Measurements from ENCODE around the gene GNAQ.

GNAQ gene

DNA sequence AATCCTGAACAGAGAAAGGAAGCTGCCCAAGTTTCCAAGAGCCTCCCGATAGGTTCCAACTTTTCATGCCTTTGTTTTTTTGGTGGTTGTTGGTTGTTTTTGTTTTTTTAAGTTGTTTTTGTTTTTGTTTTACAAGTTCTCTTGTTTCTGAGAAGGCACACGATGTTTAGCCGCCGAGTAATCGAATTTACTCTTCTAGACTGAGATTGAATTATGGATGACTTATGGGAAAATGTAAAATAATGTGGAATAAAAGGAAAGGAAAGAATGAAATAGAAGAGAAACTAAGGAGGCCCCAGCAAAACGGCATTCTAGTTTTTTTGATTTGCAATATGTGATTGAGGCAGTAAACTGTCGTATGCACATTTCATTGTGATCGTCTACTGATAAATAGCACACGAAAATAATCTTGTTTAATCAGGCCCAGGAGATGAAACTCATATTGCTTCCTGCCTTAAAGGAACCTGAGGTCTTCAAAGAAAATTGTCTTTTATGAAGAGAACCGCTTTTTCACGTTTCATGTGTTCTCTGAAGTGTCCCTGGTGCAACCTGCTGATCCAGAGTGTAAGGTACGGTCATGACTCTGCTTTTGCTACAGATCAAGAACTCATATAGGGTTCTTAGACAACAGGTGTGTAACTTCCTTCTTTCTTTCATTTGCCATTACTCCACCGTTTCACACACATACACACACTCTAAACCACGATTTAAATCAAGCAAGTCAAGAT, 1.3 kb upstream of the GNAQ start:
- no peak overlapping the region for H2AFZ ChIP-seq (ENCODE audit: low read depth, low read length)
- H3K18ac ChIP-seq (ENCODE audit: low read depth in 1 of 2, low read length in 2 of 2), result peak overlapping the region in 1 of 2 experiments; percentile 87
- H3K27me3 ChIP-seq (ENCODE audit: control insufficient read depth in 1 of 2, insufficient read depth in 1 of 2, low read length in 2 of 2), result no peaks in the 10 kb centered on the region
- no peak for DNase-seq
- peak overlapping the region; percentile 97 for H3K9ac ChIP-seq (ENCODE audit: low read length)
- no peaks in the 10 kb centered on the region for H3K79me1 ChIP-seq (replicated peaks; ENCODE audit: low read length, poor library complexity, severe bottlenecking)
- H3K4ac ChIP-seq (ENCODE audit: low read depth in 1 of 2, low read length in 2 of 2), result no peak overlapping the region
- no peak overlapping the region for H2AK5ac ChIP-seq (ENCODE audit: low read length, severe bottlenecking)
- H3K36me3 ChIP-seq (ENCODE audit: control insufficient read depth in 1 of 2, insufficient read depth in 2 of 2, low read depth in 1 of 2, low read length in 2 of 2), result no peaks in the 10 kb centered on the region
- H3K4me3 ChIP-seq (ENCODE audit: insufficient read depth in 1 of 2, low read depth in 1 of 2, low read length in 2 of 2), result peak overlapping the region; percentile 82 to 86
- peak overlapping the region; percentile 88 for H2BK120ac ChIP-seq (ENCODE audit: low read depth, low read length)
- H2BK5ac ChIP-seq (ENCODE audit: low read depth, low read length, poor library complexity, severe bottlenecking), result peak overlapping the region; percentile 82
- H4K8ac ChIP-seq (ENCODE audit: low read length), result no peak overlapping the region
- WGBS, result 52% methylated on average over 12 of the region's 14 CpGs
- peak overlapping the region; percentile 78 for H3K27ac ChIP-seq (ENCODE audit: low read length, poor library complexity, severe bottlenecking)
- peak overlapping the region in 1 of 2 experiments; percentile 70 for H3K14ac ChIP-seq (ENCODE audit: low read length in 2 of 2)
- peaks cover 1% of the 10 kb centered on the region for H3K4me1 ChIP-seq (ENCODE audit: control insufficient read depth, insufficient read depth, low read depth, low read length)
- H4K91ac ChIP-seq (ENCODE audit: low read length), result no peak overlapping the region
- no peak overlapping the region for H3K23ac ChIP-seq (ENCODE audit: low read length in 2 of 2)
- no peaks in the 10 kb centered on the region for H3K9me3 ChIP-seq (ENCODE audit: control insufficient read depth, low read length)
- peak overlapping the region; percentile 79 for H3K4me2 ChIP-seq (ENCODE audit: low read length, poor library complexity, severe bottlenecking)
- no peak overlapping the region for H2BK15ac ChIP-seq (ENCODE audit: low read depth, poor library complexity, severe bottlenecking)
- no peak overlapping the region for H2BK12ac ChIP-seq (ENCODE audit: low read length in 2 of 2)

DNA sequence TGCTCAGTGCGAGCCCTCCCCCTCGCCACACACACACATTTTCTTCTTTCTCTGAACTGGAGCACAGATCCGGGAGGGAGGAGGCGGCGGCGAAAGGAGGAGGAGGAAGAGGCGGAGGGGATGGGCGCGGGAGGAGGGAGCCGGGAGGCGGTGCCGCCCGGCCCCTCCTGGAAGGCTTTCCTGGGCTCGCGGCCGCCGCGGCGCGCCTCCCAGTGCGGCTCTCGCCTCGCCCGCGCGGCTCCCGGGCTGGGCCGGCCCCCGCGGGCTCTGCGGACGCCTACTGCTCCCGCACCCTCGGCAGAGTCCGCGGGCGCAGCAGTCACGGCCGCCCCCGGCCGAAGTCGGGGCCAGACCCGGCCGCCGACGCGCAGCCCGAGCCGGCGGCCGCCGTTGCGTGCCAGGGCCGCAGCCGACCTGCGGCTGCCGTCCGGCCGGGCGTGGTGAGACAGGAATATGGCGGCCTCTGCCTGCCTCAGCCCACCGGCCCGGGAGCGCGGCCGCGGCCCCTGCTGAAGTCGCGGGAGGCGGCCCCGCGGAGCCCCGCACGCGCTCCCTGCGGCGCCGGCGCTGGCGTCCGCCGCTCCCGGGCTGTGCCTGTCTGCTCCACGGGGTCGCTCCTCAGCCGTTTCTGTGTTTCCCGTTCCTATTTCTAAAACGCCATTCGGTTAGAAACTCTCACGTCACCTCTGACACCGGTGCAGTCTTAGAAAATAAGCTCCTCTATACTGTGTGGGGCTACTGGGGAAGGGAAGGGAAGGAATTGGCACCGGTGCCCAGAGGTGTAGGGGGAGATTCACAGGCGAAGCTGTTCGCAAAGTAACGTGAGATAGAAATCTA, 500 bp upstream of the GNAQ start:
- H3K27ac ChIP-seq (ENCODE audit: low read length, poor library complexity, severe bottlenecking), result peak overlapping the region; percentile 78
- no peaks in the 10 kb centered on the region for H3K9me3 ChIP-seq (ENCODE audit: control insufficient read depth, low read length)
- peak overlapping the region; percentile 29 for H2AFZ ChIP-seq (ENCODE audit: low read depth, low read length)
- no peaks in the 10 kb centered on the region for H3K36me3 ChIP-seq (ENCODE audit: control insufficient read depth in 1 of 2, insufficient read depth in 2 of 2, low read depth in 1 of 2, low read length in 2 of 2)
- H2AK5ac ChIP-seq (ENCODE audit: low read length, severe bottlenecking), result no peak overlapping the region
- peak overlapping the region; percentile 87 to 96 for H3K18ac ChIP-seq (ENCODE audit: low read depth in 1 of 2, low read length in 2 of 2)
- H4K8ac ChIP-seq (ENCODE audit: low read length), result peak overlapping the region; percentile 82
- H3K4me2 ChIP-seq (ENCODE audit: low read length, poor library complexity, severe bottlenecking), result peak overlapping the region; percentile 79
- H3K79me1 ChIP-seq (replicated peaks; ENCODE audit: low read length, poor library complexity, severe bottlenecking), result no peaks in the 10 kb centered on the region
- peak; percentile 97 for DNase-seq
- H3K14ac ChIP-seq (ENCODE audit: low read length in 2 of 2), result peak overlapping the region; percentile 64 to 70
- peak overlapping the region; percentile 82 to 86 for H3K4me3 ChIP-seq (ENCODE audit: insufficient read depth in 1 of 2, low read depth in 1 of 2, low read length in 2 of 2)
- H3K4me1 ChIP-seq (ENCODE audit: control insufficient read depth, insufficient read depth, low read depth, low read length), result peaks cover 2% of the 10 kb centered on the region
- WGBS, result under 1% methylated on average over 68 of the region's 95 CpGs
- H3K27me3 ChIP-seq (ENCODE audit: control insufficient read depth in 1 of 2, insufficient read depth in 1 of 2, low read length in 2 of 2), result no peaks in the 10 kb centered on the region
- peak overlapping the region in 1 of 2 experiments; percentile 48 for H2BK12ac ChIP-seq (ENCODE audit: low read length in 2 of 2)
- H2BK120ac ChIP-seq (ENCODE audit: low read depth, low read length), result peak overlapping the region; percentile 88
- H2BK5ac ChIP-seq (ENCODE audit: low read depth, low read length, poor library complexity, severe bottlenecking), result peak overlapping the region; percentile 82
- H3K23ac ChIP-seq (ENCODE audit: low read length in 2 of 2), result no peak overlapping the region
- H4K91ac ChIP-seq (ENCODE audit: low read length), result peak overlapping the region; percentile 68
- H3K4ac ChIP-seq (ENCODE audit: low read depth in 1 of 2, low read length in 2 of 2), result peak overlapping the region; percentile 85 to 91
- peak overlapping the region; percentile 97 for H3K9ac ChIP-seq (ENCODE audit: low read length)
- peak overlapping the region; percentile 86 for H2BK15ac ChIP-seq (ENCODE audit: low read depth, poor library complexity, severe bottlenecking)

DNA sequence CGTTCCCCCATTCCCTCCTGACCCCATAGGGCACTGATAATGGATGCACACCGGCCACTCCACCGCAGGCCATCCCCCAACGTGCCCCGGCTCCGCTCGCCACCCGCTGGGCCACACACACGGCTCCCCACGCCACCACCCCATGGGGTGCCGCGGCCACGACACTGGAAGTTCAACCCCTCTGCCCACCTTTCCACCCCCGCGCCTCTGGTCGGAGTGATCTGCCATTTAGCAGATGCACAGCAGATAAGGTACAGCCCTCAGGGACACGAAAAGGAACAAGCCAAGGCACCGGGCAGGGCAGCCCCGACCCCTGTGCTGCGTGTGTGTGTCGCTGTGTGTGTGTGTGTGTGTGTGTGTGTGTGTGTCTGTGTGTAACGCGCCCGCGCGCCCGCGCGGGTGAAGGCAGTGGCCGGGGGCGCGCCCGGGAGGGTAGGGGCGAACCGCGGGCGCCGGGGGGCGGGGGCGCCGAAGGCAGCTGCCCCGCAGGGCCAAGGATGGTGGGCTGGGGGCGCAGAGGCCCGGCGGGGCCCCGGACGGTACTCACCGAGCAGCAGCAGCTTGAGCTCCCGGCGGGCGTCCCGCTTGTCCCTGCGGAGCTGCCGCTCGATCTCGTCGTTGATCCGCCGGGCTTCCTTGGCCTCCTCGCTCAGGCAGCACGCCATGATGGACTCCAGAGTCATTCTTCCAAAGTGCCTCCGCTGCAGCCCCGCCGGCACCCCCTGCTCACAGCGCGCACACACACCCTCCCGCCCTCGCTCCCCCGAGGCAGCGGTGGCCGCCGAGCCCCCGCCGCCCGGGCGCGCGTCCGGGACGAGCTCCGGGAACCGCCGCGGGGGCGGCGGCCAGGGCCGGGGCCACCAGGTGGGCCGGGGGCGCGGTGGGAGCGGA, 813 bp downstream of the GNAQ start:
- peak overlapping the region; percentile 82 for H3K9ac ChIP-seq (ENCODE audit: low read length)
- peak; percentile 69 for DNase-seq
- H3K9me3 ChIP-seq (ENCODE audit: control insufficient read depth, low read length), result no peaks in the 10 kb centered on the region
- H2BK120ac ChIP-seq (ENCODE audit: low read depth, low read length), result peak overlapping the region; percentile 88
- no peaks in the 10 kb centered on the region for H3K79me1 ChIP-seq (replicated peaks; ENCODE audit: low read length, poor library complexity, severe bottlenecking)
- no peak overlapping the region for H2AK5ac ChIP-seq (ENCODE audit: low read length, severe bottlenecking)
- WGBS, result 1% methylated on average over 26 of the region's 91 CpGs
- peak overlapping the region; percentile 6 for H2BK15ac ChIP-seq (ENCODE audit: low read depth, poor library complexity, severe bottlenecking)
- H3K4me1 ChIP-seq (ENCODE audit: control insufficient read depth, insufficient read depth, low read depth, low read length), result peaks cover 3% of the 10 kb centered on the region
- peak overlapping the region; percentile 48 for H4K91ac ChIP-seq (ENCODE audit: low read length)
- H3K4me3 ChIP-seq (ENCODE audit: insufficient read depth in 1 of 2, low read depth in 1 of 2, low read length in 2 of 2), result peak overlapping the region; percentile 82 to 92
- H3K14ac ChIP-seq (ENCODE audit: low read length in 2 of 2), result peak overlapping the region in 1 of 2 experiments; percentile 99
- peak overlapping the region; percentile 69 for H4K8ac ChIP-seq (ENCODE audit: low read length)
- H3K36me3 ChIP-seq (ENCODE audit: control insufficient read depth in 1 of 2, insufficient read depth in 2 of 2, low read depth in 1 of 2, low read length in 2 of 2), result no peaks in the 10 kb centered on the region
- no peaks in the 10 kb centered on the region for H3K27me3 ChIP-seq (ENCODE audit: control insufficient read depth in 1 of 2, insufficient read depth in 1 of 2, low read length in 2 of 2)
- peak overlapping the region; percentile 14 to 90 for H3K18ac ChIP-seq (ENCODE audit: low read depth in 1 of 2, low read length in 2 of 2)
- H2AFZ ChIP-seq (ENCODE audit: low read depth, low read length), result peak overlapping the region; percentile 36
- H2BK12ac ChIP-seq (ENCODE audit: low read length in 2 of 2), result peak overlapping the region in 1 of 2 experiments; percentile 27
- H3K4me2 ChIP-seq (ENCODE audit: low read length, poor library complexity, severe bottlenecking), result peak overlapping the region; percentile 66
- H2BK5ac ChIP-seq (ENCODE audit: low read depth, low read length, poor library complexity, severe bottlenecking), result no peak overlapping the region
- peak overlapping the region; percentile 85 to 89 for H3K4ac ChIP-seq (ENCODE audit: low read depth in 1 of 2, low read length in 2 of 2)
- peak overlapping the region in 1 of 2 experiments; percentile 79 for H3K23ac ChIP-seq (ENCODE audit: low read length in 2 of 2)
- peak overlapping the region; percentile 74 for H3K27ac ChIP-seq (ENCODE audit: low read length, poor library complexity, severe bottlenecking)
